Keratinocyte (primary cell): Measurements from ENCODE around the gene BAHD1. TPM values are rescaled to one million over a fixed set of nuclear protein-coding genes. Genes with fewer than 3 reads are reported as not detected.

Source experiments
- DNase-seq: peaks from one replicate; pipeline ENCODE4 v3.0.0-alpha.2; 2011; ENCODE audit warnings: low read depth, missing footprints, low spot score
- FAIRE-seq: peaks from 2 replicates; lab custom pipeline; 2011; peaks lifted over from hg19 to GRCh38; lab: Jason Lieb, UNC
- H2AFZ ChIP-seq: 2 replicates; pipeline ENCODE4 v1.6.0; 2012; ENCODE audit warnings: low read length, control low read depth, inconsistent platforms; ENCODE audit not compliant: control insufficient read depth
- H3K27ac ChIP-seq: 2 replicates; pipeline ENCODE4 v1.5.1; 2011; ENCODE audit warnings: low read length; ENCODE audit not compliant: control insufficient read depth, insufficient read depth
- H3K27me3 ChIP-seq: 3 replicates; pipeline ENCODE4 v1.6.0; 2011; ENCODE audit warnings: low read length; ENCODE audit not compliant: control insufficient read depth, insufficient read depth; ENCODE audit errors: extremely low read depth
- H3K36me3 ChIP-seq, 2 experiments: 2 replicates in 1 of 2; 3 replicates in 1 of 2; pipeline ENCODE4 v1.5.1; 2011; ENCODE audit warnings: low read length in 2 of 2, mild to moderate bottlenecking in 1 of 2; ENCODE audit not compliant: control insufficient read depth in 2 of 2, insufficient read depth in 2 of 2; ENCODE audit errors: extremely low read depth in 1 of 2
- H3K4me1 ChIP-seq: 3 replicates; pipeline ENCODE4 v1.5.1; 2011; ENCODE audit warnings: low read length; ENCODE audit not compliant: control insufficient read depth, insufficient read depth; ENCODE audit errors: extremely low read depth
- H3K4me2 ChIP-seq: 3 replicates; pipeline ENCODE4 v1.6.0; 2011; ENCODE audit warnings: low read depth, low read length; ENCODE audit not compliant: control insufficient read depth, insufficient read depth; ENCODE audit errors: extremely low read depth
- H3K4me3 ChIP-seq, 3 experiments: fragments of 200-600 bp in 1 of 3; sonication (generic) in 1 of 3; 2 replicates in 2 of 3; 3 replicates in 1 of 3; pipeline ENCODE4 v1.5.1; 2011 to 2016; ENCODE audit warnings: low read length in 3 of 3, mild to moderate bottlenecking in 3 of 3, control low read depth in 2 of 3, inconsistent platforms in 1 of 3, low read depth in 1 of 3, mixed read lengths in 1 of 3, mixed run types in 1 of 3, moderate library complexity in 1 of 3; ENCODE audit not compliant: control insufficient read depth in 2 of 3, insufficient read depth in 2 of 3; ENCODE audit errors: extremely low read depth in 1 of 3
- H3K79me2 ChIP-seq: 2 replicates; pipeline ENCODE4 v1.6.0; 2012; ENCODE audit warnings: low read length; ENCODE audit not compliant: control insufficient read depth, insufficient read depth
- H3K9ac ChIP-seq: 3 replicates; pipeline ENCODE4 v1.6.0; 2011; ENCODE audit warnings: low read length; ENCODE audit not compliant: control insufficient read depth, insufficient read depth; ENCODE audit errors: extremely low read depth
- H3K9me1 ChIP-seq: 3 replicates; pipeline ENCODE4 v1.6.0; 2011; ENCODE audit warnings: low read length; ENCODE audit not compliant: control insufficient read depth, insufficient read depth; ENCODE audit errors: extremely low read depth
- H3K9me3 ChIP-seq: 2 replicates; pipeline ENCODE4 v1.5.1; 2012; ENCODE audit warnings: low read depth, low read length; ENCODE audit not compliant: control insufficient read depth
- H4K20me1 ChIP-seq: 3 replicates; pipeline ENCODE4 v1.6.0; 2011; ENCODE audit warnings: low read length; ENCODE audit not compliant: control insufficient read depth, insufficient read depth; ENCODE audit errors: extremely low read depth
- CTCF ChIP-seq, 3 experiments: IDR thresholded peaks in 1 of 3; conservative IDR thresholded peaks in 1 of 3; optimal IDR thresholded peaks in 1 of 3; 2 replicates in 2 of 3; 3 replicates in 1 of 3; pipeline versions ENCODE3 to v1.5.1; 2011; ENCODE audit warnings: low read length in 3 of 3, mild to moderate bottlenecking in 3 of 3, moderate library complexity in 2 of 3, control low read depth in 1 of 3, inconsistent platforms in 1 of 3; ENCODE audit not compliant: insufficient read depth in 2 of 3; ENCODE audit errors: extremely low read depth in 1 of 3
- EZH2 ChIP-seq: IDR thresholded peaks from one replicate; pipeline ENCODE4 v1.6.1; 2012; ENCODE audit warnings: inconsistent platforms, mild to moderate bottlenecking, low read length, moderate library complexity
- dilution Hi-C: fragments of 300-500 bp; cut with MboI; formaldehyde crosslinking; loops from one replicate; pipeline ENCODE4 v1.7.0; 2020; ENCODE audit warnings: low sequenced_read_pairs; ENCODE audit not compliant: extremely low pct_ligation_motif_present
- polyA plus RNA-seq, 5 experiments: library from polyadenylated mRNA; depleted of rRNA in 3 of 5; stranded (reverse) in 3 of 5; stranded (forward) in 1 of 5; unstranded in 1 of 5; fragments of >200 nt; gene quantifications; 1 replicate in 1 of 5; 2 replicates in 3 of 5; 3 replicates in 1 of 5; pipeline versions ENCODE4 v1.2.1 to v1.2.3, GENCODE V29; 2011 to 2012; ENCODE audit warnings: missing spikeins in 2 of 5, low read depth in 1 of 5, low replicate concordance in 1 of 5

Gene BAHD1
- polyA plus RNA-seq, 1 donor (not counting 4 experiments of a cell fraction or from before 2014, with no cell fraction given) = 4.8 TPM

GRCh38 chr15:40435023-40435709 lies 5.6 kb upstream of the BAHD1 start:
- H3K27me3 ChIP-seq = peaks cover 50% of the 10 kb centered on the region
- TF ChIP-seq EZH2 = no peak
- no peak for TF ChIP-seq CTCF (optimal IDR thresholded peaks at IDR 0.05 in 1 of 3, IDR thresholded peaks at IDR 0.05 in 1 of 3, conservative IDR thresholded peaks at IDR 0.05 in 1 of 3; ENCODE audit: extremely low read depth in 1 of 3, insufficient read depth in 2 of 3, low read length in 3 of 3)
- H3K9me1 ChIP-seq = no peaks in the 10 kb centered on the region
- no peak for FAIRE-seq
- no peak overlapping the region for H3K4me3 ChIP-seq
- no peak overlapping the region for H3K27ac ChIP-seq
- no peaks in the 10 kb centered on the region for H3K79me2 ChIP-seq
- no peaks in the 10 kb centered on the region for H4K20me1 ChIP-seq
- H3K4me2 ChIP-seq = no peak overlapping the region
- no peak for DNase-seq
- no peak overlapping the region for H3K9ac ChIP-seq
- H2AFZ ChIP-seq = no peak overlapping the region
- dilution Hi-C loops = no loop called here
- peaks cover 27% of the 10 kb centered on the region for H3K4me1 ChIP-seq
- H3K9me3 ChIP-seq = no peaks in the 10 kb centered on the region
- no peaks in the 10 kb centered on the region for H3K36me3 ChIP-seq

GRCh38 chr15:40435710-40436089 lies 5.1 kb upstream of the BAHD1 start:
- FAIRE-seq (no peak), DNase-seq (no peak)
- H3K9me1 ChIP-seq = no peaks in the 10 kb centered on the region
- H3K27ac ChIP-seq = no peak overlapping the region
- no peaks in the 10 kb centered on the region for H4K20me1 ChIP-seq
- peaks cover 26% of the 10 kb centered on the region for H3K4me1 ChIP-seq
- H3K36me3 ChIP-seq = no peaks in the 10 kb centered on the region
- H3K79me2 ChIP-seq = no peaks in the 10 kb centered on the region
- H3K27me3 ChIP-seq = peaks cover 50% of the 10 kb centered on the region
- dilution Hi-C loops = no loop called here
- H3K4me2 ChIP-seq = peak overlapping the region; percentile 63
- H3K4me3 ChIP-seq = peak overlapping the region; percentile 7 to 32 (median 11)
- no peak overlapping the region for H3K9ac ChIP-seq
- H3K9me3 ChIP-seq = no peaks in the 10 kb centered on the region
- TF ChIP-seq EZH2 = peak; percentile 79
- TF ChIP-seq CTCF (optimal IDR thresholded peaks at IDR 0.05 in 1 of 3, IDR thresholded peaks at IDR 0.05 in 1 of 3, conservative IDR thresholded peaks at IDR 0.05 in 1 of 3; ENCODE audit: extremely low read depth in 1 of 3, insufficient read depth in 2 of 3, low read length in 3 of 3) = no peak
- no peak overlapping the region for H2AFZ ChIP-seq
